ENCODE results near the gene CAPNS1. TPM values are rescaled to one million over a fixed set of nuclear protein-coding genes. Genes with fewer than 3 reads are reported as not detected.

Gene CAPNS1
- total and polyA plus RNA-seq, 2 of the 13 experiments (the other 11 are each of a cell fraction or from before 2014, with no cell fraction given) = 322 to 526 TPM

Other genes with a start within 250 kb of the CAPNS1 start
- gene NFKBID, start 239.5 kb upstream of the CAPNS1 start, total RNA-seq (2016; rRNA removed; fragmentation: Illumina TruSeq; extraction: Trizol) = 0.38 and 2.1 TPM in 2 replicates
- 1.6 and 2.3 TPM in 2 replicates for gene NFKBID, start 239.5 kb upstream of the CAPNS1 start, polyA plus RNA-seq (2011; rRNA removed)
- 0.24 TPM in 1 of 2 replicates, not detected in the other for gene HCST, start 237.5 kb upstream of the CAPNS1 start, total RNA-seq (2016; rRNA removed; fragmentation: Illumina TruSeq; extraction: Trizol)
- gene HCST, start 237.5 kb upstream of the CAPNS1 start, polyA plus RNA-seq (2011; rRNA removed) = 1.2 and 2.3 TPM in 2 replicates
- not detected in 2 replicates for gene TYROBP, start 231.8 kb upstream of the CAPNS1 start, total RNA-seq (2016; rRNA removed; fragmentation: Illumina TruSeq; extraction: Trizol)
- gene TYROBP, start 231.8 kb upstream of the CAPNS1 start, polyA plus RNA-seq (2011; rRNA removed) = 0.20 TPM in 1 of 2 replicates, not detected in the other
- 1.1 and 1.6 TPM in 2 replicates for gene LRFN3, start 203.7 kb upstream of the CAPNS1 start, total RNA-seq (2016; rRNA removed; fragmentation: Illumina TruSeq; extraction: Trizol)
- gene LRFN3, start 203.7 kb upstream of the CAPNS1 start, polyA plus RNA-seq (2011; rRNA removed) = 0.74 and 0.91 TPM in 2 replicates
- 21.0 and 22.8 TPM in 2 replicates for gene SDHAF1, start 144.9 kb upstream of the CAPNS1 start, total RNA-seq (2016; rRNA removed; fragmentation: Illumina TruSeq; extraction: Trizol)
- 17.8 and 18.7 TPM in 2 replicates for gene SDHAF1, start 144.9 kb upstream of the CAPNS1 start, polyA plus RNA-seq (2011; rRNA removed)
- gene SYNE4, start 131.3 kb upstream of the CAPNS1 start, total RNA-seq (2016; rRNA removed; fragmentation: Illumina TruSeq; extraction: Trizol) = 20.7 and 23.0 TPM in 2 replicates
- 13.7 and 19.9 TPM in 2 replicates for gene SYNE4, start 131.3 kb upstream of the CAPNS1 start, polyA plus RNA-seq (2011; rRNA removed)
- 6.9 and 13.7 TPM in 2 replicates for gene ALKBH6, start 125.9 kb upstream of the CAPNS1 start, total RNA-seq (2016; rRNA removed; fragmentation: Illumina TruSeq; extraction: Trizol)
- gene ALKBH6, start 125.9 kb upstream of the CAPNS1 start, polyA plus RNA-seq (2011; rRNA removed) = 18.1 and 20.9 TPM in 2 replicates
- gene CLIP3, start 107.2 kb upstream of the CAPNS1 start, total RNA-seq (2016; rRNA removed; fragmentation: Illumina TruSeq; extraction: Trizol) = 0.15 TPM in 1 of 2 replicates, not detected in the other
- 1.1 and 1.2 TPM in 2 replicates for gene CLIP3, start 107.2 kb upstream of the CAPNS1 start, polyA plus RNA-seq (2011; rRNA removed)
- gene THAP8, start 85.8 kb upstream of the CAPNS1 start, total RNA-seq (2016; rRNA removed; fragmentation: Illumina TruSeq; extraction: Trizol) = 1.4 and 1.7 TPM in 2 replicates
- 3.7 and 4.0 TPM in 2 replicates for gene THAP8, start 85.8 kb upstream of the CAPNS1 start, polyA plus RNA-seq (2011; rRNA removed)
- 8.8 and 12.5 TPM in 2 replicates for gene WDR62, start 85.2 kb upstream of the CAPNS1 start, total RNA-seq (2016; rRNA removed; fragmentation: Illumina TruSeq; extraction: Trizol)
- gene WDR62, start 85.2 kb upstream of the CAPNS1 start, polyA plus RNA-seq (2011; rRNA removed) = 5.4 and 5.8 TPM in 2 replicates
- gene OVOL3, start 28.9 kb upstream of the CAPNS1 start, total RNA-seq (2016; rRNA removed; fragmentation: Illumina TruSeq; extraction: Trizol) = not detected in 2 replicates
- not detected in 2 replicates for gene OVOL3, start 28.9 kb upstream of the CAPNS1 start, polyA plus RNA-seq (2011; rRNA removed)
- gene POLR2I, start 25.2 kb upstream of the CAPNS1 start, total RNA-seq (2016; rRNA removed; fragmentation: Illumina TruSeq; extraction: Trizol) = 101 and 104 TPM in 2 replicates
- gene POLR2I, start 25.2 kb upstream of the CAPNS1 start, polyA plus RNA-seq (2011; rRNA removed) = 40.5 and 41.1 TPM in 2 replicates
- 271 and 302 TPM in 2 replicates for gene TBCB, start 24.6 kb upstream of the CAPNS1 start, total RNA-seq (2016; rRNA removed; fragmentation: Illumina TruSeq; extraction: Trizol)
- gene TBCB, start 24.6 kb upstream of the CAPNS1 start, polyA plus RNA-seq (2011; rRNA removed) = 245 and 276 TPM in 2 replicates
- gene COX7A1, start 12.4 kb downstream of the CAPNS1 start, total RNA-seq (2016; rRNA removed; fragmentation: Illumina TruSeq; extraction: Trizol) = not detected in 2 replicates
- gene COX7A1, start 12.4 kb downstream of the CAPNS1 start, polyA plus RNA-seq (2011; rRNA removed) = not detected in 2 replicates
- gene ZNF565, start 74.6 kb downstream of the CAPNS1 start, total RNA-seq (2016; rRNA removed; fragmentation: Illumina TruSeq; extraction: Trizol) = 5.2 and 6.0 TPM in 2 replicates
- gene ZNF565, start 74.6 kb downstream of the CAPNS1 start, polyA plus RNA-seq (2011; rRNA removed) = 1.8 and 2.1 TPM in 2 replicates
- 52.7 and 93.3 TPM in 2 replicates for gene ZNF146, start 75.0 kb downstream of the CAPNS1 start, total RNA-seq (2016; rRNA removed; fragmentation: Illumina TruSeq; extraction: Trizol)
- gene ZNF146, start 75.0 kb downstream of the CAPNS1 start, polyA plus RNA-seq (2011; rRNA removed) = 26.8 and 28.4 TPM in 2 replicates
- 5.0 and 5.7 TPM in 2 replicates for gene ZFP14, start 239.1 kb downstream of the CAPNS1 start, total RNA-seq (2016; rRNA removed; fragmentation: Illumina TruSeq; extraction: Trizol)
- 1.9 and 2.0 TPM in 2 replicates for gene ZFP14, start 239.1 kb downstream of the CAPNS1 start, polyA plus RNA-seq (2011; rRNA removed)

All from HepG2 (cell line).